HFFc6 (cell line): ENCODE results near the gene LETM1. TPM values are rescaled to one million over a fixed set of nuclear protein-coding genes. Genes with fewer than 3 reads are reported as not detected.

Source experiments
- DNase-seq: peaks from one replicate; pipeline ENCODE4 v3.0.0-alpha.2; 2018
- H3K27ac Mint-ChIP-seq: 2 replicates; pipeline ENCODE4 v1.8.0; 2020; ENCODE audit warnings: mild to moderate bottlenecking, mixed read lengths
- H3K27me3 Mint-ChIP-seq: 2 replicates; pipeline ENCODE4 v1.8.0; 2021; ENCODE audit warnings: mild to moderate bottlenecking, moderate library complexity, mixed read lengths; ENCODE audit not compliant: insufficient read depth
- H3K36me3 Mint-ChIP-seq: 2 replicates; pipeline ENCODE4 v1.8.0; 2021; ENCODE audit warnings: low read depth, mixed read lengths
- H3K4me1 Mint-ChIP-seq: 2 replicates; pipeline ENCODE4 v1.8.0; 2020; ENCODE audit warnings: low read depth, mixed read lengths
- H3K4me3 Mint-ChIP-seq: 2 replicates; pipeline ENCODE4 v1.8.0; 2020; ENCODE audit warnings: mild to moderate bottlenecking, moderate library complexity, mixed read lengths
- H3K9me3 Mint-ChIP-seq: 2 replicates; pipeline ENCODE4 v1.8.0; 2020; ENCODE audit warnings: mild to moderate bottlenecking, mixed read lengths
- total RNA-seq, 6 experiments: library from RNA; stranded (reverse); fragmentation: NEBNext Ultra II Directional; extraction: Animal tissue kit (Norgen Biotek cat#: 25700); gene quantifications; 2 replicates in 1 of 6; 3 replicates in 5 of 6; pipeline ENCODE4 v1.2.3, GENCODE V29; 2021
- TF ChIP-seq, protein P1 (sequence below): fragments of 200-600 bp; sonication (generic); IDR thresholded peaks from 2 replicates; pipeline ENCODE4 v1.5.0; 2021; ENCODE audit warnings: antibody characterized with exemption, mild to moderate bottlenecking

Gene LETM1
- total RNA-seq, 6 experiments from 2014 or later, result 47.4 to 64.0 (median 53.3) TPM

DNA sequence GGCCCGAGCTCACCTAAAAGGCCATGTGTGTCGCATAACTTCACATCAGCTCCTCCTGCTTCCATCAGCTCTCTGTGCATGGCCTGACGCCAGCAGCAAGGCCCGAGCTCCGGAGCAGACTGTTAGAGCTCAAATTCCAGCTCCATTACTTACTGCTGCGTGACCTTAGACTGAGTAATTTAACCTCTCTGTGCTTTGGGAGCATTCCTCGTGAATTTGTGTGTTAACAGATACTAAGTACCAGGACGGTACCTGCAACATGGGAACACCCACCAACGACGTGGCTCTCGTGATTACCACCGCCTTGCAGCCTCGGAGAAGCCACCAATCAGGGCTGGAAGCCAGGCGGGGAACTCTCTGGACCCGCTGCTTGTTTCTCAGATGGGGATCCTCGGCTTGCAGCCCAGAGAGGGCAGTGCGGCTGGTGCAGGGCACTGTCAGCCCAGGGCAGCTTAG, 12.9 kb downstream of the LETM1 start:
- Mint-ChIP-seq H3K27ac (peak overlapping the region; percentile 76), H3K4me1 (peaks cover 30% of the 10 kb centered on the region), H3K27me3 (no peaks in the 10 kb centered on the region; the same call in 1 of the 2 replicates), H3K4me3 (peak overlapping the region; percentile 36), H3K9me3 (no peaks in the 10 kb centered on the region), H3K36me3 (peaks cover 23% of the 10 kb centered on the region)
- TF ChIP-seq, protein P1, sequence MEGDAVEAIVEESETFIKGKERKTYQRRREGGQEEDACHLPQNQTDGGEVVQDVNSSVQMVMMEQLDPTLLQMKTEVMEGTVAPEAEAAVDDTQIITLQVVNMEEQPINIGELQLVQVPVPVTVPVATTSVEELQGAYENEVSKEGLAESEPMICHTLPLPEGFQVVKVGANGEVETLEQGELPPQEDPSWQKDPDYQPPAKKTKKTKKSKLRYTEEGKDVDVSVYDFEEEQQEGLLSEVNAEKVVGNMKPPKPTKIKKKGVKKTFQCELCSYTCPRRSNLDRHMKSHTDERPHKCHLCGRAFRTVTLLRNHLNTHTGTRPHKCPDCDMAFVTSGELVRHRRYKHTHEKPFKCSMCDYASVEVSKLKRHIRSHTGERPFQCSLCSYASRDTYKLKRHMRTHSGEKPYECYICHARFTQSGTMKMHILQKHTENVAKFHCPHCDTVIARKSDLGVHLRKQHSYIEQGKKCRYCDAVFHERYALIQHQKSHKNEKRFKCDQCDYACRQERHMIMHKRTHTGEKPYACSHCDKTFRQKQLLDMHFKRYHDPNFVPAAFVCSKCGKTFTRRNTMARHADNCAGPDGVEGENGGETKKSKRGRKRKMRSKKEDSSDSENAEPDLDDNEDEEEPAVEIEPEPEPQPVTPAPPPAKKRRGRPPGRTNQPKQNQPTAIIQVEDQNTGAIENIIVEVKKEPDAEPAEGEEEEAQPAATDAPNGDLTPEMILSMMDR, result no peak
- peak; percentile 93 for DNase-seq

DNA sequence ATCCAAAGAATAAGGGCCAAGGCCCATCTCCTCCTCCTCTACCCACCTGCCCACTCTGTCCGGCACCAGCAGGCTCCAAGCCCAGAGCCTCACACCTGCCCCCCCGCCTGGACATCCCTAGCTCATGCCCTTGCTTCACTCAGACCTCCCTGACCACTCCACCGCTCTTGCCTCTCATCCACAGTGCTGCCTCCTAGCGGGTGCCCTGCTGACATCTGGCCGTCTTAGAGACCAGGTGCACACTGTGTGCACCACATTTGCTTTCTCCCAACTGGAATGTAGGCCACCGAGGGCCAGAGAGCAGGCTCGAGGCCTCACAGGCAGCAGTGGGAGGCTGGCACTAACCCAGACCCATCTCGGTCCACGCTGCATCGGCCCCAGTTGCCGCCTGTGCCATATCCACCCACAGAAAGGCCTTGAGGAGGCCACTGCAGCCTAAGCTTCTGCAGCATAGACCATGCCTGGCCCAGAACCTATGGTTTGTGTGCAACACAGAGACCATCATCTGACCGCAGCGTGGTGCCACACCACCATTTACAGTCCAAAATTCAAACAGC, 13.5 kb downstream of the LETM1 start:
- peaks cover 22% of the 10 kb centered on the region for H3K36me3 Mint-ChIP-seq
- peak overlapping the region; percentile 76 for H3K27ac Mint-ChIP-seq
- TF ChIP-seq, protein P1, result no peak
- no peaks in the 10 kb centered on the region for H3K9me3 Mint-ChIP-seq
- no peak for DNase-seq
- H3K4me3 Mint-ChIP-seq, result peak overlapping the region; percentile 36; the same call in 1 of the 2 replicates
- H3K4me1 Mint-ChIP-seq, result peaks cover 30% of the 10 kb centered on the region
- H3K27me3 Mint-ChIP-seq, result no peaks in the 10 kb centered on the region; the same call in 1 of the 2 replicates

DNA sequence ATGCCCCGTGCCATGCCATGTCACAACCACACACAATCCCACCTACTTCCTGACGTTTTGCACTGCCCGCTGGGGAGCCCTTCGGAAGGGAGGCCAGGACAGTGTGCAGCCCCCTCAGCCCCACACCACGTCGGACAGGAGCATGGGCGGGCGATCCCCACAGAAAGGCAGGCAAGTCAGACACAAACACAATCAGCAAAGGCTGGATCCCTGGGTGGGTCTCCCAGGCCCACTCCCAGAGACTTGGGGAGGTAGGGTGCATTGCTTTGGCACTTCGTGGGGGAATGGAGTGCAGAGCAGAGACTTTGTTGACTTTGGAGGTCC, 14.1 kb downstream of the LETM1 start:
- H3K36me3 Mint-ChIP-seq, result peaks cover 16% of the 10 kb centered on the region
- peaks cover 30% of the 10 kb centered on the region for H3K4me1 Mint-ChIP-seq
- no peak overlapping the region for H3K4me3 Mint-ChIP-seq
- H3K27me3 Mint-ChIP-seq, result no peaks in the 10 kb centered on the region; the same call in 1 of the 2 replicates
- H3K27ac Mint-ChIP-seq, result peak overlapping the region; percentile 76; the same call in 1 of the 2 replicates
- DNase-seq, result no peak
- TF ChIP-seq, protein P1, result no peak
- no peaks in the 10 kb centered on the region for H3K9me3 Mint-ChIP-seq

DNA sequence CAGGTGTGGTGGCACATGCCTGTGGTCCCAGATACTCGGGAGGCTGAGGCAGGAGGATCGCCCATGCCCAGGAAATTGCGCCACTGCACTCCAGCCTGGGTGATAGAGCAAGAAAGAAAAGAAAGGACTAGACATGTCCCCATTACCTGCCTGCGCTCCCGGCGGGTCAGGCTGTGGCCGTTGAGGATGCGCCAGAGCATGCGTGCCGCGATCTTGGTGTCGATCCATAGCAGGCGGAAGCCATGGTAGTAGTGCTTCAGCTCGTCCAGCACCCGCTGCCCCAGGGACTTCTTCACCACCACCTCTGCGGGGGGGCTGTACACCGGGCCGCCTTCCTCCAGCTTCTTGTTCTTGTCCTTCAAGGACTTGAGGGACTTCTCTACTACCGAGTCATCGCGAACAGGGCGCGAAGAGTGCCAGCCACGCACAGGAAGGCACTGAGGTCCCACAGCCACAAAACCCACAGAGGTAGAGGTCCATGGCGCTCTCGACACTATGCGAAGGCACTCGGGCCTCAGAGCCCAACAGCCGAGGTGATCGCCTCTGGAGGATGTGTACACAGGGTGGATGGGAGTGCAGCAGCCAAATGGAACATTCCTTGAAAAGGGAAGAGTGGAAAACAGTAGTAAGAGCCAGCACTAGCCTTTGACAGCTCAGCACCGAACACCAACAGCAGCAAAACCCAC, 14.6 kb downstream of the LETM1 start:
- Mint-ChIP-seq H3K9me3 (no peaks in the 10 kb centered on the region), H3K27me3 (no peaks in the 10 kb centered on the region; the same call in 1 of the 2 replicates), H3K4me1 (peaks cover 30% of the 10 kb centered on the region), H3K36me3 (peaks cover 11% of the 10 kb centered on the region), H3K4me3 (no peak overlapping the region), H3K27ac (peak overlapping the region; percentile 14; the same call in 1 of the 2 replicates)
- TF ChIP-seq, protein P1, result no peak
- DNase-seq, result no peak

DNA sequence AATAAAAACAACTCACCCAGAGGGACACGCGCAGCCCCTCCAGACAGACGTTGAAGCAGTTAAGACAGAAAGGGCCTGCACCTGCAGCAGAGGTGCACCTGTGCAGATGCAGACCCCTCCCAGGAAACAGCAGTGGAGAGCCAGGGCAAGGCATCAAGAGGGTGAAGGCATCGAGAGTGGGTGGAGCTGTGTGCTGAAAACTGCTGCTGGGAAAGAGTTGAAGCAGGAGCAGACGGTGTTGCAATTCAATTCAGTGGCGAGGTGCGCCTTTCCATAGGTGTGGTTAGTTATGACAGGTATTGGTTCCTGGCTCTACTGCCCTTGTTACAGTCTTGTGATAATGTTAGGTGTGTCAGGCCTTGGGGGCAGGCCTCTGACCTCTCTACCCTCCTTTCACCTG, 16.7 kb downstream of the LETM1 start:
- DNase-seq, result no peak
- Mint-ChIP-seq H3K4me3 (no peak overlapping the region), H3K27me3 (no peaks in the 10 kb centered on the region; the same call in 1 of the 2 replicates), H3K4me1 (peaks cover 29% of the 10 kb centered on the region), H3K36me3 (peaks cover 13% of the 10 kb centered on the region), H3K27ac (peak overlapping the region; percentile 56), H3K9me3 (no peaks in the 10 kb centered on the region)
- TF ChIP-seq, protein P1, result no peak
